ENCODE measurements around the gene SLC31A2.
"Not testable (repeated sequence)": the region's sequence is repeated elsewhere in the genome, so short reads cannot be mapped to it uniquely, and the experiment has no call there.

SLC31A2 gene

GRCh38 chr9:113150670-113151611, at the start of gene SLC31A2:
TSS of gene SLC31A2 (plus strand) at chr9:113151007. CDS start at chr9:113151075, 68 bp downstream.
- DNase-seq = peak; percentile 89 to 96 (median 94)

- DNase-seq = not testable (repeated sequence)
Measured at GRCh38 chr9:113105345-113105744, 45.5 kb upstream of the SLC31A2 start.

- DNase-seq = peak in 1 of 3 donors; percentile 22
Measured at GRCh38 chr9:113111065-113111951, 39.5 kb upstream of the SLC31A2 start.

- DNase-seq = peak in 1 of 3 donors; percentile 3
Measured at GRCh38 chr9:113112706-113113510, 37.9 kb upstream of the SLC31A2 start.

- not testable (repeated sequence) for DNase-seq
Measured at GRCh38 chr9:113118829-113119228, 32.0 kb upstream of the SLC31A2 start.

GRCh38 chr9:113125386-113126035, 25.3 kb upstream of the SLC31A2 start:
- DNase-seq = peak; percentile 65 to 92 (median 83)

GRCh38 chr9:113129466-113129865, 21.3 kb upstream of the SLC31A2 start:
- DNase-seq = no peak

GRCh38 chr9:113129884-113130283, 20.9 kb upstream of the SLC31A2 start:
- peak; percentile 44 to 73 (median 51) for DNase-seq

GRCh38 chr9:113131689-113132151, 19.1 kb upstream of the SLC31A2 start:
- peak; percentile 48 to 59 (median 50) for DNase-seq

- no peak for DNase-seq
Measured at GRCh38 chr9:113137196-113138168, 13.3 kb upstream of the SLC31A2 start.

- no peak for DNase-seq
Measured at GRCh38 chr9:113138760-113139159, 12.0 kb upstream of the SLC31A2 start.

GRCh38 chr9:113139225-113139829, 11.5 kb upstream of the SLC31A2 start:
- DNase-seq = no peak

- DNase-seq = no peak
Measured at GRCh38 chr9:113139953-113140352, 10.9 kb upstream of the SLC31A2 start.

- not testable (repeated sequence) for DNase-seq
Measured at GRCh38 chr9:113140896-113141295, 9.9 kb upstream of the SLC31A2 start.

GRCh38 chr9:113143432-113144227, 7.2 kb upstream of the SLC31A2 start:
- DNase-seq = no peak

- peak; percentile 21 to 32 (median 32) for DNase-seq
Measured at GRCh38 chr9:113148372-113148705, 2.5 kb upstream of the SLC31A2 start.

- peak; percentile 51 to 69 (median 65) for DNase-seq
Measured at GRCh38 chr9:113148781-113149510, 1.9 kb upstream of the SLC31A2 start.

GRCh38 chr9:113149561-113149960, 1.2 kb upstream of the SLC31A2 start:
- not testable (repeated sequence) for DNase-seq
